Jurkat, Clone E6-1 (cell line): ENCODE measurements around the gene ZNF438.
"Not testable (repeated sequence)": the region's sequence is repeated elsewhere in the genome, so short reads cannot be mapped to it uniquely, and the experiment has no call there.

Experiments
- DNase-seq: peaks from one replicate; pipeline ENCODE4 v3.0.0-alpha.2; 2011; ENCODE audit warnings: low read depth, low spot score
- H3K4me3 ChIP-seq: 2 replicates; pipeline ENCODE4 v1.5.1; 2011; ENCODE audit warnings: mild to moderate bottlenecking, low read length, control low read depth, moderate library complexity

Gene ZNF438

DNA sequence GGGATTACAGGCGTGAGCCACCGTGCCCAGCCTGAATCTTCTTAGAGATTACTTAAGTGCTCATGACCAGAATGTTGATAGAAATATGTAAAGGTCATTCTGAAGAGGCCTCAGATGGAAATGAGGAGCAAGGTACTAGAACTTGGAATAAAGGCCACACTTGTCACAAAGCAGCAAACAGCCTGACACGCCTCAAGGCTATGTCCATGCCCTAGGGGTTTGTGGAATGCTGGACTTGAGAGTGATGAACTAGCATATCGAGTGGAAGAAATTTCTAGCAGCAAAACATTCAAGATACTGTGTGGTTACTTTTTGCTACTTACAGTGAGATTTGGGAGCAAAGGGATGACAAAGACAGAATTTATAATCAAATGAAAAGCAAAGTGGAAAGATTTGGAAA lies 39.0 kb downstream of the ZNF438 start:
- H3K4me3 ChIP-seq = no peak overlapping the region
- no peak for DNase-seq

DNA sequence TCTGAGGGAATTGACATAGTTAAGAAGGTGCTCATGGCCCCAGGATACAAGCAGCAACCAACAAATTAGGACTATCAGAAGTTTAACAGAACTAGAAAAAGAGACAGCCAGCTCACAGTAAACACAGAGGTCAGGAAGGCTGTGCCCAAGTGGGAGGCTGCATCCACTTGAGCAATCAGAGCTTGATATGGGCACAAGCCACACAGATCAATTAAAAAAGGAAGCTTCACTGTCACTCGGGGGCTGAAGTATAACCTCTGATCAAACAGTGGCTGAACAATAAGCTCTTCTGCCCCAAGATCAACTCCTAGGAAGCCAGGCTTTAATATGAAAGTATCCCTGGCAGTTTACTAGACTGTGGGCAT lies 40.0 kb downstream of the ZNF438 start:
- DNase-seq = no peak
- H3K4me3 ChIP-seq = no peak overlapping the region

DNA sequence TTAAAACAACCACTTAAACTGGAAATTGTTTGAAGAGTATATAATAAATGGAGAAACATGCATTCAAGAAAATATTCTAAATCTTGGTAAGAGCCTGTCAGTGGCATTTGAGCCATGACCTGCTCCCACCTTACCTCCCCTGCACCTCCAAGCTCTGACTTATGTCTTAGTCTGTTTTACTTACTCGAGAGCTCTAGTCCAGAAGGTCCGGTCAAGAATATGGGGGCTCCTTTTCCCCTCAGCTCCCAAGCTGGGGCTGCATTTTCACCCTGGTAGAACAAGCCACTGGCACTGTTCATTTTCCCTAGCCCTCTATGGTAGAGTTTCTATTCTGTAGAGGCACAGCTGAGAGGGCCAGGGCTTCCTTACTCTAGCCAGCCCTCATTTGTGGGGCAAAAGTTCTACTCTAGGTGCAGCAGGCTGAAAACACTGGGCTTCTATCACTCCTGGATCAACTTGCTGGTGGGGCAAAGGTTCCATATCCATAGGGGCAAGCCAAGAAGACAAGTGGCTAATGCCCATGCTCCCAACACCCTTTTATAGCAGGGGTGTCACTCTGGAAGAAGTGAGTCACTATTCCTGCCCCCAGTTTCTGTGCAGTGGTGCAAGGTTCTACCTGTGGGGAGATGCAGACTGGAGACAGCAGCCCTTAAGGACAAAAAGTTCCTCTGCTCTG lies 40.6 kb downstream of the ZNF438 start:
- no peak overlapping the region for H3K4me3 ChIP-seq
- no peak for DNase-seq

DNA sequence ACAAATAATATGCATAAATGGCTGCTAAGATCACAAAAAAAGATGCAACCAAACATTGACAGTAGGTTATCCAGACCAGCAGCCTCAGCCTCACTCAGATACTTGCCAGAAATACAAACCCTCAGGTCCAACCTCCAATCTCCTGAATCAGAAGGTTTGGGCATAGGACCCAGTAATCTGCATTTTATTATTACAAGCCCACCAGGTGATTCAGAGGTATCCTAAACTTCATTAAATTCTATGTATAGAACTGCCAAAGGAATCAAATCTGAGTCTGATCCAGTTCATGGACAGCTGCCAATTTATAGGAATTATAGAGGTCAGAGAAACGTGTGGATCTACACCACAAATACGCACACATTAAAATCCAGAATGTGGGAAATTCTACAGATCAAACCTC lies 41.3 kb downstream of the ZNF438 start:
- no peak for DNase-seq
- no peak overlapping the region for H3K4me3 ChIP-seq

DNA sequence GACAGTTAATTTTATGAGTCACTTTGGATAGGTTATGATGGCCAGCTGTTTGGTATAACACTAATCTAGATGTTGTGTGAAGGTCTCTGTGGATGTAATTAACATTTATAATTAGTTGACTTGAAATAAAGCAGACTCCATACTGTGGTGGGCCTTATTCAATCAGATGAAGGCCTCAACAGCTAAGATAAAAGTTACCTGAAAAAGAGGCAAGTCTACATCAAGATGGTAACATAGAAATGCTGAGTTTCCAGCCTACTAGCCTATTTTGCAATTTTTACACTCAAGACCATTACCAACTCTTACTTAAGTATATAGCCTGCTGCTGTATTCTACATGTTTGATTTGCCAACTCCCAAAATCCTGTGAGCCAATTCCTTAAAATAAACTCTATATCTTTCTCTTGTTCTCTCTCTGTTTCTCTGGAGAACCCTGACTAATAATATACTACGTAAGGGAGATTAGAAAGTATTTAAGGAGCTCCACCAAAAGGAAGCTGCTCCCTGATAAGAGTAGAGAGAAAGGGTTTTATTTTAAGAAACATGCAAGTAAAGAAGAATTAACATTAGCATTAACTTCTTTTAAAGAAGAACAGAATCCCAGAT lies 42.7 kb downstream of the ZNF438 start:
- H3K4me3 ChIP-seq = no peak overlapping the region
- DNase-seq = no peak

DNA sequence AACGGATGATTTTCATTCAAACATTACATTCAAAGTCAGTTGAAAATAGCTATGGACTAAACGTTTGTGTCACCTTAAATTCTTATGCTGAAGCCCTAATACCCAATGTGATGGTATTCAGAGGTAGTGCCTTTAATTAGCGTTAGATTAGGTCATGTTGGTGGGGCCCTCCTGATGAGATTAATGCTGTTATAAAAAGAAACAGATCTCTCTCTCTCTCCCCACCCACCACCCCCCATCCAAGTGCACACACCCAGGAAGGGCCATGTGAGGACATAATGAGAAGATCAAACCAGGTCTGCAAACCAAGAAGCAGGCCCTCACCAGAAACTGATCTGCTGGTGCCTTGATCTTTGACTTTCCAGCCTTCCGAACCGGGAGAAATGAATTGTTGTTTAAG lies 44.2 kb downstream of the ZNF438 start:
- no peak for DNase-seq
- no peak overlapping the region for H3K4me3 ChIP-seq

DNA sequence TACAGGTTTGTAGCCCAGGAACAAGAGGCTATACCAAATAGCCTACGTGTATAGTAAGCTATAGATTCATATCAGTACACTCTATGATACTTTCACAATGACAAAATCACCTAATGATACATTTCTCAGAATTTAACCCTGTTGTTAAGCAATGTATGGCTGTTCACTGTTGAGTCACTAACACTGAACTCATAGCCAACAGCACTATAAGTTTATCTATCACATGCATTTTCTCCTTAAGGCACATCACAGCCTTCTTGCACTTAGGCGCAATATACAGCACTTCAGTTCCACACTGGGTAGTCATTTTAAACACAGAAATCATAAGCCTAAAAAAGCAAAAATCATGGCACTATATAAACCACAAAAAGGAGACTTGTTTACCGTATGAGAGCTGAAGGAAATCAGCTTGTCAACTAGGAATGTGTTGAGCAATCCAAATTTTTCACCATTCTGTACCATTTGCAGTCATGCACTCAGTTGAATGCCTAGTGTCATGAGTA lies 45.6 kb downstream of the ZNF438 start:
- no peak for DNase-seq

DNA sequence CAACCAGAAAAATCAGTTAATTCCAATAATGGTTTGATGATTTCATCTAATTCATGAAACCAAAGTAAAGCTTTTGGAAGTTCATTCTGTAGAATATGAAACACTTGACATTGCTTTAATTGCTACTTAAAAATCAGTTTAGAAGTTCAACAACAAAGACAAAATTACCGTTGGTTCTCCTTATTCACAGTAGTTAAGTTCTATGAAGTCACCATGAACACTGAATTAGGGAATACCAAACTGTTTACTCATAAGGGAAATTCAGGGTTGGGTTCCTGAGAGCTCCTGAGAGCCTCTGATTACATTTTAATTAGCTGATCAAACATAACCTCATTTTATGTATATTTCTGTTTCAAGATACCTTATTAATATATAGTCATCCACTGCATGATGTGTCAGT lies 46.2 kb downstream of the ZNF438 start:
- no peak overlapping the region for H3K4me3 ChIP-seq
- DNase-seq = no peak

More for the DNA sequence above, 45.6 kb downstream of the ZNF438 start:
- no peak overlapping the region for H3K4me3 ChIP-seq

DNA sequence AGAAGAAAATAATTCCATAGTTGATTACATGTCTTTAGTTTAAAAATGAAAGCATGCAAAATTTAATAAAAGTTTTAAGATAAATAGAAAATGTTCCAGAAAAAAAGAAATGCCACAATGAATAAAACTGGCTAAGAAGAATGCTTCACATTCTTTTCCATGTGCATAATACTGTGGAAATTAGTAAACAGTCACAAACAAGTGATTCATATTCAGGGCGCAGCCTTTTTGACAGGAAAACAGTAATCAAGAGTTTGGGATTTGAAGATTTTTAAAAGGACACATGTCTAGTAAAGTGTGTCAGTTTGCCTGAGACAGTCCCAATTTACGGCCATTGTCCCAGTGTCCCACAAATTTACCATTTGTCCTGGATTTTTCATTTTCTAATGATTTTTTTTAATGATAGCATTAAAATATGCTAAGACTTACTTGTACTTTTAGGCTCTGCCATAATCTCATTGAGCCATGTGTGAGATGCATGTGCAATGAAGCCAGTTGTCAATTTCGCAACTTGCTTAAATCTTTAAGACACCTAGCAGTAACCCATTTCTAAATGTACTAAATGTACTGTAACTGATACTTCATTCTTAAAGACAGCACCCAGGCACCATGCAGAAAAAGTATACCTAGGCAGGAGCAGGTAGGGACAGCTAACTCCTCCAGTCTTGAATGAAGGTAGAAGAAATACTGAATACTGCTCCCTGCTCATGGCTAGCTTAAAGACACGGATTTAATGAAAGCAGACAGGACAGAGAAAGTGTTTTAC lies 46.9 kb downstream of the ZNF438 start:
- H3K4me3 ChIP-seq = no peak overlapping the region
- DNase-seq = no peak

DNA sequence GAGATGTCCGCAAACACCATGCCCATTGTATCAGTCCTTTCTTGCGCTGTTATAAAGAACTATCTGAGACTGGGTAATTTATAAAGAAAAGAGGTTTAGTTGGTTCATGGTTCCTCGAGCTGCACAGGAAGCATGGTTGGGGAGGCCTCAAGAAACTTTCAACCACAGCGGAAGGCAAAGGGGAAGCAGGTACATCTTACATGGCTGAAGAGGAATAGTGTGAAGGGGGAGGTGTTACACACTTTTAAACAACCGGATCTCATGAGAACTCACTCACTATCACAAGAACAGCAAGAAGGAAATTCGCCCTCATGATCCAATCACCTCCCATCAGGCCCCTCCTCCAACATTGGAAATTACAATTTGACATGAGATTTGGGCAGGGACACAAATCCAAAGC lies 48.5 kb downstream of the ZNF438 start:
- DNase-seq = not testable (repeated sequence)

DNA sequence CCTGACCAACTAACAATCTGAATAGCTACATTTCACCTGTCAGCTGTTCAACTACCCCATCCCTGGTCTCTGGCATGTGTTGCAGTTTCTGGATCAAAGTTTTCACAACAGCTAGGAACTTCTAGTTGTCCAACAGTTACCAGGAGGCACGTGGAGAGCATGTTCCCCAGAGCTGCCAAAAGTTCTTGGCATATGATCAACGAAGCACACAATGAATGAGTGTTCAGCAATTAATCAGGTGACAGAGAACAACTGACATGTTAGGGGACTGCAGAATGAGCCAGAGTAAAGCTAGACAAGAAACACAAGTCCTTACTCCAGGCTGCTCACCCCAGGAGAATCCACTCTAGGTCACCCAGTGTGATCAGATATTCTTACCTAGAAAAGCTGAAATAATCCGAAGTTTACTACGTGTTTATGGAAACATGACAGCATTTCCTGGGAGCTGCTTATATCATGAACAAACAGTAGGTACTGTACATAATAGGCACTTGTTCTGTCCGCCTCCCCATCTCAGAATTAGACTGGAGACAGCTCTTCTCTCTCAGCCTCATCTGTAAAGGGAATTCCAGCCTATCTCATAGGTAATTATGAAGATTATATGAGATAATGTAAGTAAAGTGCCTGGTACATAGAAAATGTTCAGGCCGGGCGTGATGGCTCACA lies 50.6 kb downstream of the ZNF438 start:
- DNase-seq = no peak
- H3K4me3 ChIP-seq = no peak overlapping the region

More for the DNA sequence above, 48.5 kb downstream of the ZNF438 start:
- H3K4me3 ChIP-seq = not testable (repeated sequence)

DNA sequence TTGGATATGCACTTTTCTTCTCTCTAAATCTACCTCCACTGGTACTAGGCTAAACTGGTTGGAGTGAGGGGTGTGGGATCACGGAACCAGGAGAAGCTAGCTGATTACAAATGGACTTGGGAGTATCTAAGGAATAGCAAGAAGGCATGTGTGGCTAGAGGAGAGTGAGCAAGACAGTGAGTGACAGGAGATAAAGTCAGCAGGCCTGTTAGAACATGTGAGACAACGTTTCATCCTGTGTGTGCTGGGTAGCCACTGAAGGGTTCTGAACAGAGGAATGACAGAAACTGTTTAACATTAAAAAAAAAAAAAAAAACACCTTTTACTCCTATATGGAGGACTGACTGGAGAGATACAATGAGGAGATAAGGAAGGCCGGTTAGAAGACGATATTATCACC lies 51.7 kb downstream of the ZNF438 start:
- no peak for DNase-seq
- H3K4me3 ChIP-seq = no peak overlapping the region

DNA sequence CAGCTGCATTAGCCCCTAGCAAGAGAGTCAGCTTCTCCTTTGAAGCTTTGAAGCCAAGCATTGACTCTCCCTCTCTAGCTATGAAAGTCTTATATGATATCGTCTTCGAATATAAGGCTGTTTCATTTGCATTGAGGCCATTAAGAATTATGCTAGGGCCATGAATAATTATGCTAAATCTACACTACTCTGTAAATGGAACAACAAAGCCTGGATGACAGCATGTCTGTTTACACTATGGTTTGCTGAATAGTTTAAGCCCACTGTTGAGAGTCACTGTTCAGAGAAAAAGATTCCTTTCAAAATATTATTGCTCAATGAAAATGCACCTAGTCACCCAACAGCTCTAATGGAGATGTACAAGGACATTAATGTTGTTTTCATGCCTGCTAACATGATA lies 52.8 kb downstream of the ZNF438 start:
- no peak for DNase-seq
- H3K4me3 ChIP-seq = no peak overlapping the region

DNA sequence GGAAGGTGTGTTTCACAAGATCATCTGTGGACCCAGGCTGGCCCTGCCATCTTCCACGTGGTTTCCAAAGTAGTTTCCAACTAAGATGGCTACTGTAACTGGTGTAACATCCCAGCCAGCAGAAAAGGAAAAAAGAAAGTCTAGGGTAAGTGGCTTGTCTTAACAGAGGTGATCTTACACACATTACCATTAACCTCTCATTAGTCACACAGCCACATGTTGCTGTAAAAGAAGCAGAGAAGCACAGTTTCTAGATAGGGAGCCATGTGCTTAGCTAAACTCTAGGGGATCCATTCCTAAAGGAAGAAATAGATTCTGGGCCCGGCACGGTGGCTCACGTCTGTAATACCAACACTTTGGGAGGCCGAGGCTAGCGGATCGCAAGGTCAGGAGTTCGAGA lies 54.3 kb downstream of the ZNF438 start:
- DNase-seq = no peak

DNA sequence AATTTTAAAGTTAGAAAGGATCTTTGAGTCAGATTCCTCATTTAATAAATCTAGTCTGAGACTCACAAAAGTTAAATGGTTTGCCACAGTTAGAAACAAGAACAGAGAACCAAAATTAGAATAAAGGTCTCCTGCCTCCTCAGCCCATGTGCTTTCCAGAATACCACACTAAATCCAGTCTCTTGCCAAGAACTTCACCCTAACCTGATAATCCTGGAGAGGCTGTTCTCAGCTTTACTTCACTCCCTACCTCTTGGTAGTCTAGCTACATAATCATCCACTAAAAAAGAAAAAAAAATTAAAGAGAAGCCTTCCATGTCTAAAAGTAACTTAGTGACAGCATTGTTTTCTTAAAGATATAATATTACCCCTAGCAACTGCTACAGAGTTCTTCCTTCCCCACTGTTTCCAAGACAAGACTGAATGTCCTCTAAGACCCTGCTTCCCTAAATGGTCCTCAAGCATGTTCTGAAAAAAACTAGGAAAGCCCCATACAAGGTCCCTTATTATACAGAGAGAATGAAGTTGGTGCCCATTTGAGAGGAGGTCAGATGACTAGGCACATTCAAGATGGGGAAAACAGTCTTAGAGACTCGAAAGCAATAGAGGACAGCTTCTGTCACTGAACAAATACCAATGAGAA lies 56.8 kb downstream of the ZNF438 start:
- no peak for DNase-seq
- H3K4me3 ChIP-seq = no peak overlapping the region

More for the DNA sequence above, 54.3 kb downstream of the ZNF438 start:
- H3K4me3 ChIP-seq = no peak overlapping the region

DNA sequence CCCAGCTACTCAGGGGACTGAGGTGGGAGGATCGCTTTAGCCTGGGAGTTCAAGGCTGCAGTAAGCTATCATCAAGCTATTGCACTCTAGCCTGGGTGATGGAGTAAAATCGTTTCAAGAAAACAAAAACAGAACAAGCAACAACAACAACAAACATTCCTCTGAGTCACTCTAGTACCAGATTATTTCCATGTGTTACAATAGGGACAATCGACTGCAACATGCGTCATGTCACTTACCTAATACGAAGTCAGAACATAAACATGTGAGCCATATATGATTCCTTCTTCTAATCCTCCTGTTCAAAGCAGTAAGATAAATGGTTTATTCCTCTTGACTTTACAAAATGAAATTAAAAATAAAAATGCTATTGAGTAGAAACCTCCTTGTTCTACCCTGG lies 57.3 kb downstream of the ZNF438 start:
- DNase-seq = no peak

DNA sequence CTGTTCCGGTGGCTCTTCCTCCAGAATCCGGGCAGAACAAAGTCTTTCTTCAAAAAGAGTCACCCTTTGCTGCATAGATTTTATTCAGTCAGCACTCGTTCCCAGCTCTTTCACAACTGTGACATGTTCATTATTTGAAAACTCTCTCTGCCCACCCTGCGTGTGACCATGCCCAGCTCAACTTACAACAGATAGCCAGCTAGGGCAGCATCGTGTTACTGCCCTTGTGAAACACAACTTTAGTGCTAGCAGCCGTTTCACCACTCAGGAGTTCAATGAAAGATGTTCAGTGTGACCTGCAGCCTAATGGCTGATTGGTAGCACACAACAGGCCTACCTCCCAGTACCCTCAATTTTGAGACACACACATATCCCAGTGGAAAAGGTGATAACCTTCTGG lies 57.9 kb downstream of the ZNF438 start:
- no peak overlapping the region for H3K4me3 ChIP-seq
- no peak for DNase-seq

More for the DNA sequence above, 57.3 kb downstream of the ZNF438 start:
- H3K4me3 ChIP-seq = no peak overlapping the region

DNA sequence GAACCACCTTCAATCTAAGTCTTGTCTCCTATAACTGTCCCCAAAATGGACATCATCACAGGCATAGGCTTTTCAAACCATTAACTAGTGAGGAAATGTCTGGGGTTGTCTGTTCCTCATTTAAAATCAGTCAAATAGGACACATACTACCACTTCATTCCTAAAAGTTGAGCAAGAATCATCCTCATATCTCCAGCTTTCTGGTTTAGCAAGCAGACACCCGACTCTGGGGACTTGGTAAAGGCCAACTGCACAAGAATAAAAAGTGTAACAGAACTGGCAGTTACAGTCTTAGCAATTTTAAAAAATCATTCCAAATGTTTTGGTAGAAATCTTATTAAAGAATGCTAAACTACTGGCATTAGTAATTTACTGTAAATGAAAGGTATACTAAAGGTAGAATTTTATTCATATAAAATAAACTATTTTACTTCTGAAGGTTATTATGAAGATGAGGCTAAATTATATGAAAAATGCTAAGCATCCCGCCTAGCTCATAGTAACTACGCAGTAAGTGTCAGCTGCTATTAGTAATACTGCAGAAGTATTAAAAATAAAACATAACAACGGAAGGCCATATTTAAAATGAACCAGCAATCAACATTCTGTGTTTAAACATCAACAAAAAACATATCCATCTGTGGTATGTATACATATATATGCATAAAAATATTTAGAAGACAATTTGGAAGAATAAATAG lies 60.8 kb downstream of the ZNF438 start:
- no peak for DNase-seq
- no peak overlapping the region for H3K4me3 ChIP-seq

DNA sequence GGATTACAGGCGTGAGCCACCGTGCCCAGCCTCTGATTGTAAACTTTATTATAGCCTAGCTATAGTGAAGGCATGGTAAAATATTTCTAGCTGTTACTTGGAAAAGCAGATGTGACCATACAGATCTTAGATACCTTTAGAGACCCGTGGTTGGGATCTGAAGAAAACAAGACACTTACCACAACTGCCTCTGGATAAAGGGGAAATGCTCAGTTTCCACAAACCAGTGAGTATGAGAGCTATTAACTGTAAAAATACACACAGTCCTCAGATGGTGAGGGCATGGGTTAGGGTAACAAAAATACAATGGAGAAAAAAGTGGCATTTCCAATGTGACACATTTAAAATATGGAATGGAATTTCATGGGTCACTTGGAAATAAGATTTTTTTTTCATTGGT lies 63.0 kb downstream of the ZNF438 start:
- no peak for DNase-seq
- H3K4me3 ChIP-seq = no peak overlapping the region
